ENCODE results near the gene AUH.

- TF ChIP-seq REST (IDR thresholded peaks at IDR 0.05; ENCODE audit: insufficient replicate concordance, low read depth) (no peak), CTCF (IDR thresholded peaks at IDR 0.05; ENCODE audit: insufficient read depth, low read length) (no peak), POLR2AphosphoS5 (IDR thresholded peaks at IDR 0.05; ENCODE audit: low read depth) (no peak), GABPA (IDR thresholded peaks at IDR 0.05; ENCODE audit: low read depth) (no peak)
Observed at GRCh38 chr9:91256235-91256634, 105.5 kb downstream of the AUH start.
